Astrocyte of the cerebellum (primary cell): Measurements from ENCODE around the gene ADCY7.

Experiments
- DNase-seq: peaks from one replicate; pipeline ENCODE4 v3.0.0-alpha.2; 2011; ENCODE audit warnings: low read depth
- H3K4me3 ChIP-seq: 2 replicates; pipeline ENCODE4 v1.5.1; 2011; ENCODE audit warnings: mild to moderate bottlenecking, low read depth, low read length, moderate library complexity
- in situ Hi-C: cut with HindIII; loops from 2 replicates; pipeline ENCODE4 v1.10.0; 2017; ENCODE audit warnings: low sequenced_read_pairs
- TF ChIP-seq, protein P1 (sequence below): IDR thresholded peaks from 2 replicates; pipeline ENCODE4 v1.5.1; 2012; ENCODE audit warnings: low read length, low read depth, moderate library complexity, mild to moderate bottlenecking; ENCODE audit errors: missing control alignments

The ADCY7 gene

DNA sequence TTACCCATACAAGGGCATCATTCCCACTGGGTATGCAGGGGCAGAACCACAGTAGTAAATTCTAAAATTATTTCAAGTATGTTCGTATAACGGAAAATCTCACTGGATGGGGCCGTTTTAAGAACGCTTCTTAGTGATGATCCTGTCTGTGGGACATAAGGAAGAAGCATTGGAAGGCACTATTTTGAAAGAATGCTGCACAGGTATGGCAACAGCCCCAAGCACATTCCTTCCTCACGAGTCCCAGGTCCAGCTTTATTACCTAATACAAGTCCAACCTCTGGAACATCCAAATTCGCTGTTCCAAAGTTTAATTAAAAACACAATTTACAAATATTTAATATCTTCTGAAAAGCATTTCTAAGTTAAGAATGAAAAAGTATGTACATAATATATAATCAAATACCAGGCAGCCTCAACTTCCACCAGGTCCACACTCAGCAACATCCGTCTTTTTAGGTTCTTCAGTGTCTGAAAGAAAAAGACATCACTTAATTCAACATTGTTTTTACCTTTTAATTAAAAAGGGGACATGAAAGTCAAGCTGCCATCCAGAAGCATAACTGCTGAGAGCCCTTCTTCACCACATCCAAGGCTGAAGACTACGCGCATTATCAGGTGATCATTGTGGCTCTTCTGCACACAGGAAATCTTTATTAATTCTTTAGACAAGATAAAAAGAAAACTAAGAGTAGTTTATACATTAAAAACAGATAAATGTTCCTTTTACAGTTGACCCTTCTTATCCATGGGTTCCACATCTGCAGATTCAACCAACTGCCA, 52.6 kb downstream of the ADCY7 start:
- H3K4me3 ChIP-seq: no peak overlapping the region

DNA sequence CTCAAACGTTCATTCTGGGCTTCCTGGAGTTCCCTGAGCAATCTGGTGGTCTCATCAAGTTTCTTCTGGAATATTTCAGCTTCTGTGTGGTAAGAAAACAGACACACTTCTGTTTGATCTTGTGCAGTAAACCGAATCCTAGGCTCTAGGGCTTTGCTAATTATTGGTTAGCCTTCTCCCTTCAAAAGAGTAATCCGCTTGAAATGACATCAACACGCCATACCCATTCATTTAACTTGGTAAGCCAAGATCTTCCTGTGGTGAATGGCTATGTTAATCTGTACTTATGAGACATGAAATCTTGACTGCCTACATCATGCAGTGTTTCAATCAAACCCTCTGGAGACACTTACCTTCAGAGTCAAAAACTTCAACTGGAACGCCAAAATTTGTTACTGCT, 54.0 kb downstream of the ADCY7 start:
- in situ Hi-C loops: no loop called here

More for the DNA sequence above, 52.6 kb downstream of the ADCY7 start:
- TF ChIP-seq, protein P1, sequence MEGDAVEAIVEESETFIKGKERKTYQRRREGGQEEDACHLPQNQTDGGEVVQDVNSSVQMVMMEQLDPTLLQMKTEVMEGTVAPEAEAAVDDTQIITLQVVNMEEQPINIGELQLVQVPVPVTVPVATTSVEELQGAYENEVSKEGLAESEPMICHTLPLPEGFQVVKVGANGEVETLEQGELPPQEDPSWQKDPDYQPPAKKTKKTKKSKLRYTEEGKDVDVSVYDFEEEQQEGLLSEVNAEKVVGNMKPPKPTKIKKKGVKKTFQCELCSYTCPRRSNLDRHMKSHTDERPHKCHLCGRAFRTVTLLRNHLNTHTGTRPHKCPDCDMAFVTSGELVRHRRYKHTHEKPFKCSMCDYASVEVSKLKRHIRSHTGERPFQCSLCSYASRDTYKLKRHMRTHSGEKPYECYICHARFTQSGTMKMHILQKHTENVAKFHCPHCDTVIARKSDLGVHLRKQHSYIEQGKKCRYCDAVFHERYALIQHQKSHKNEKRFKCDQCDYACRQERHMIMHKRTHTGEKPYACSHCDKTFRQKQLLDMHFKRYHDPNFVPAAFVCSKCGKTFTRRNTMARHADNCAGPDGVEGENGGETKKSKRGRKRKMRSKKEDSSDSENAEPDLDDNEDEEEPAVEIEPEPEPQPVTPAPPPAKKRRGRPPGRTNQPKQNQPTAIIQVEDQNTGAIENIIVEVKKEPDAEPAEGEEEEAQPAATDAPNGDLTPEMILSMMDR: no peak
- in situ Hi-C loops: no loop called here
- no peak for DNase-seq

DNA sequence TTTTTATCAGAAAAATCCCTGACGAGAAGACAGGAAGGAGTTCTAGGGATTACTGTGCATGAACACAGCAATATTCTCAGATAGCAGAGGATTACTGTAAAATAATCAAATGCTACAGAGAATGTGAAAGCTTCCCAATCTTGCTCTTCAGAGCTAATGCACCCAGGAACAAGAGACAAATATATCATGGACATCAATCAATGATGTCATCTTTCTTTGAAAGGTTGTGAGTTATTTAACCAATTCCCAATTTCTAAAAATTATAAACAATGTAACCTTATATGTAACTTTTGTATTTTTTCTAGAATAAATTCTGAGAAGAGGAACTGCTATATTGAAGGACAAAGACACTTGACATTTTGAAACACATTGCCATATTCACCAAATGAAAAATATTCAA, 56.0 kb downstream of the ADCY7 start:
- DNase-seq: no peak
- TF ChIP-seq, protein P1: no peak
- H3K4me3 ChIP-seq: no peak overlapping the region
- in situ Hi-C loops: no loop called here

More for the DNA sequence above, 54.0 kb downstream of the ADCY7 start:
- H3K4me3 ChIP-seq: no peak overlapping the region
- DNase-seq: no peak
- TF ChIP-seq, protein P1: no peak

DNA sequence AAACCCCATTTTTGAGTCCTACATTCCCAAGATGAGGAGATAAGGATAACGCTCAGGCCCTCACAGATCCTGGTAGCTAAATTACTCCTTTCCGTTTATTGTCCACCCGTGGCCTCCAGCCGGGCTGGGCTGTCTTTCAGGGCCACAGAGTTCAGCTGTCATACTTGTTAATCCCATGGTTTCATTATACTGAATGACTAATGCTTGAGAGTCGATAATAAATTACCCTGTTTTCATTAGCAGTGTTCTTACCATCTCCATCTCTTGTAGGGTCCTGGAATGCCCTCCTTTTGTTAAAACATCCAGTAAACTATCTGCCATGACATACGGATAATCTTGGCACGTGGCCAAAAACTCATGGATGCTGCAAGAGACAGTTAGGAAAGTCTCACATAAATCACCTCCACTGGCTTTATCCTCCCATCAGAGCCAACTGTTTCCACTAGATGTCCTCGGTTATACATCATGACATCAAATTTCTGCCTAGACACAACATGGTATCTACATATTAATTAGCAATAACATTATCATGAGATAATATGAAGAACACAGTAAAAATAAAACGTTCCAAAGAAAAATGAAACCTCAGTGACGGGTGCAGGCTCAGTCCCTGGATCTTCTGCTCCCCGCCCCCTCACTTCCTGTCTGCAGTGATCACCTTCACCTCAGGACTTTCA, 57.1 kb downstream of the ADCY7 start:
- TF ChIP-seq, protein P1: peak; percentile 20
- in situ Hi-C loops: no loop called here
- no peak for DNase-seq
- H3K4me3 ChIP-seq: no peak overlapping the region

DNA sequence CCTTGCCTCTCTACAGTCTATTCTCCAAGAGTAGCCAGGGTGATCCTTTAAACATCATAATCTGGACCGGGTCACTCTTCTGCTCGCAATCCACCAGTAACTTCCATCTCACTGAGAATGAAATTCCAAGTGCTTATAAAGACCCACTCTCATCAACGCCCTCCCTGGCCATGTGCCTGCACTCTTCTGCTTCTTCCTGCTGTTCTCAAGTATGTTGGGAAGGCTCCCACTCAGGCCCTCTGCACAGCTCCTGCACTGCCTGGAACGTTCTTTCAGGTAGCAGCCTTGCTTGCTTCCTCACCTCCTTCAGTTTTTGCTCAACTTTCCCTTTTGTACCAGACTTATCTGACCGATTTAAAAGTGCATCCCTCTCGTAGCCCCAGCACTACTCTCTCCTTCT, 58.0 kb downstream of the ADCY7 start:
- H3K4me3 ChIP-seq: no peak overlapping the region
- in situ Hi-C loops: no loop called here
- DNase-seq: no peak
- TF ChIP-seq, protein P1: no peak

DNA sequence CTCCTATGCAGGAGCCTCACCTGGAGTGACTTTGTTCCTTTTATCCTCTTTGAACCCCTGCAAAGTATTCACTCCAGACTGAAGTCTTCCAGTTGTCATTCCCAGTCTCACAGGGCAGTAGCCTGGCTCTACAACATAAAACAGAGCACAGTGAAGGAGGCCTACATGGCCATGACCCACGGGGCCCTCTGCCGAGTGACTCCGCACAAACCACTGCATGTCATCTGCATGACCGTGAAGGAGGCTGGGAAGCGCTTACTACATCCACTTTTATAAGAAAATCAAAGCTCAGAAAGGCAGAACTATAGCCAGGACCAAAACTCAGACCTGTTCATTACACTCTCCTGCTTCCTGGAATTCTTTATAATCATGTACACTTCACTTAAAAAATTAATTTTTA, 59.9 kb downstream of the ADCY7 start:
- TF ChIP-seq, protein P1: no peak
- in situ Hi-C loops: no loop called here
- no peak overlapping the region for H3K4me3 ChIP-seq
- DNase-seq: no peak
